NCI-H2171 (cell line): Measurements from ENCODE around the gene KCNMA1.

Experiments
- DNase-seq: peaks from one replicate; lab custom pipeline; 2025; lab: John Stamatoyannopoulos, UW

KCNMA1 gene

DNA sequence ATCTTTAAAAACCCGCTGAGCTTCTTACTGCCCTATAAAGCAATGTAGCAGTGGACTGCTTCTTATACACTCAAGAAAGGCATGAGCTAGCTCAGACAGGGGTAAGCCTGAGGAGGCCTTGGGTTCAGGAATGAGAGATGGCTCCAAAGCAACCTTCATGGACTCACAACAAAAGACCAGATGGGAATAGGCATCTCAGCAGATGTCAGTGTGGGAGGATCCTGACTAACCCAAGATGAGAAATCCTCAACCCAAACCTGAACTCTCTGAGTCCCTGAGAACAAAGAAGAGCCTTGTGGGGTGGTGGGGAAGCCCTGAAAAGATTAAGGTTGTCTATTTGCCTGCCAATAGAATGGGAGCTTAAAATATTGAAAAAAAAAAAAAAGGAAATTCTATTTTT is 807.4 kb downstream of the KCNMA1 start:
- no peak for DNase-seq

DNA sequence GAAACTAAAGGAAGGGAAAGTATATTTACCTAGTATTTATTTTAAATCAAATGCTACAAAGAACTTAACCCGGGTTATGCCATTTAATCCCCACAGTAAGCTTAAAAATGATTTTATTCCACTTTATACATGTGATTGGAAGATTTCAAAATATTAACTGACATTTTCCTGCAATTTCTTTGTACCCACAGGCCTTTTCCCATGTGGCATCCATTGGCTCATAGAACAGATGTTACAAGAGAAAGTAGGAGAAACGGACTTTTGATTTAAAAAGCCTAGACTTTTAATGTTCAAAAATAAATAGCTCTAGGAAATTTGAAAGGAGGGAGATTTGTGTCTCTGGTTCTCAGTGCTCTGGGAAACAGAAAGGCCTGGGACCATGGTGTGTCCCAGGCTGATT is 807.9 kb downstream of the KCNMA1 start:
- no peak for DNase-seq
